NOMO-1 treated with DMSO at 0.1 percent for 48 hours (cell line): ENCODE measurements around the gene KNDC1.

ENCODE experiments used
- DNase-seq: peaks from one replicate; lab custom pipeline; 2025; ENCODE audit not compliant: unreplicated experiment; lab: John Stamatoyannopoulos, UW

The KNDC1 gene

DNA sequence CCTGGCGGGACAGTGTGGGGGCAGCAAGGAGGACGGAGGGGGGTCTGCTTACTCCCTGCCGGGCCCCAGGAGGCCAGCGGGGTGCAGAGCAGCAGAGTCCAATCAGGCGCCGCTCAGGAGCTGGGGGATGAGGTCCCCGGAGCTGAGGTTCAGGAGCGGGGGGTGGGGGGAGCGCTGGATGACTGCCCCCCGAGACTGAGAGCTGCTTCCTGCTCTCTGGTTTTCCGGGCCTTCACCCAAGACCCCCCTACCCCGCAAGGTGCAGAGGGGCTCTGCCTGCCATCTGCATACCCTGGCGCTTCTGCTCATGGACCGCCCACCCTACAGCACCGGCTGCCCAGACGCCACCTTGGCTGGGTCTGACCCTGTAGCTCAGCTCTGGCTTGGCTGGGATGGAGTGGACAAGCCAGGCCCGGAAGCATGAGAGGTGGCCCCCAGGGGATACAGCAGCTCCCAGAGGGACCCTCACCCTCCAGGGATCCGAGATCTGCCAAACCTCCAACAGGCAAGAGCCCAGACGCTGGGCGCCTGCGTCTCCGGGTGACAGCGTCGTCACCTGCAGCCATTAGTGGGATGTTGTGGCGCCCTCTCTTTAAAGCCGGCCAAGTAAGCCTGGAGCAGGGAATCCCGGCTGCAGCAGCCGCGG is 930 bp downstream of the KNDC1 start:
- DNase-seq = no peak

DNA sequence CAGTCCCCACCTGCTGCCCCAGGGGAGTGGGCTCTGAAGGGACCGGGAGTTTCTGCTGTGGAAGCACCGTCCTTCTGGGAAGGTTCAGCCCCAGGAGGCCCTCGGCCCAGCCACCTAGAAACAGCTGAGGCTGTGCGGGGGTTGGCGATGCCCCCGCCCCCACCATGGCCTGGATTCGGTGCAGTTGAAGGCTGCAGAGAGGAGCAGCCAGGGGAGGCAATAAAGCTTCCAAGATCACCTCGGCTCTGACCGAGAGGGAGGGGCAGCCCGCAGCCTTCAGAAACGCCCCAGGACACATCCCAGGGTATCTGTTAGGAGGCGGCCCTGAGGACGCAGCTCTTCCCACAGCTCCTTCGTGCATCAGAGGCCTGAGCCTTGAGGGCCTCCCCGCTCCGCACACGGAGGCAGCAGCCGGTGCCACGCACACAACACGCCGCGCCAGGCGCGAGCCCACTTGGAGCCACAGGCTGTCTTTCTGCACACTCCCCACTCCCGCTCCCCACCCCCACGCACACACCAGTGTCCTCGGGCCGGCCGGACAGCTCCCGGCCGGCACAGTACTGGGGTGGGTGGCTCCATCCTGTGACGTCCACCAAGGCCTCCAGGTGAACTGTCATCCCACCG is 1.6 kb downstream of the KNDC1 start:
- DNase-seq = no peak

DNA sequence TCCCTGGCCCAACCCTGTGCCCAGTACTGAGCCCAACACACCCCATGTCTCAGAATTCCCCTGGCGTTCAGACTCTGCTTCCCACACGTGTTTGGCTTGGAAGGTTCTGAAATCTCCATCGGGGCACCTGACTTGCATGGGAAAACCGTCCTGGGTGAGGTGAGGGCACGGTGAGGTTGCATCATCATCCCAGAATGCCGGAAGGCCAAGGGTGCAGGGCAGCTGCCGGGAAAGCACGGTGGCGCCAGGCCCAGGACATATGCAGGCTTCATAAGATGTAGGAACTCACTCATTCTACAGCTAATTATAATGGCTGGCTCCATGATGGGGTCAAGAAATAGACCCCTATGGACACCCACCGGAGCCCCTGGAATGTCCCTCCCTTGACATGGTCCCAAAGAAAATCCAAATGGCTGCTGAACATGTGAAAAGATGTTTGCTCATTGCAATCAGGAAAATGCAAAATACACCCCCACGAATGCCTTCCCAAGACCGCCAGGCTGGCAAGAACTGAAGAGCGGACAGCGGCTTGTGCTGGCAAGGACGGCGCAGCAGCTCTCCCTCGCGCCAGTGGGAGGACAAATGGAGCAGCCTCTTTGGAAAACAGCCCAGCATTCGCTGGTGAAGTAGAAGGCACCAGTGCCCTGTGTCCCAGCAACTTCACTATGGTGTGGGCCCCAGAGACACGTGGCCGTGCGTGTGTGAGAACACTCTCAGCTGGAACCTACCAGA is 2.3 kb downstream of the KNDC1 start:
- DNase-seq = no peak

DNA sequence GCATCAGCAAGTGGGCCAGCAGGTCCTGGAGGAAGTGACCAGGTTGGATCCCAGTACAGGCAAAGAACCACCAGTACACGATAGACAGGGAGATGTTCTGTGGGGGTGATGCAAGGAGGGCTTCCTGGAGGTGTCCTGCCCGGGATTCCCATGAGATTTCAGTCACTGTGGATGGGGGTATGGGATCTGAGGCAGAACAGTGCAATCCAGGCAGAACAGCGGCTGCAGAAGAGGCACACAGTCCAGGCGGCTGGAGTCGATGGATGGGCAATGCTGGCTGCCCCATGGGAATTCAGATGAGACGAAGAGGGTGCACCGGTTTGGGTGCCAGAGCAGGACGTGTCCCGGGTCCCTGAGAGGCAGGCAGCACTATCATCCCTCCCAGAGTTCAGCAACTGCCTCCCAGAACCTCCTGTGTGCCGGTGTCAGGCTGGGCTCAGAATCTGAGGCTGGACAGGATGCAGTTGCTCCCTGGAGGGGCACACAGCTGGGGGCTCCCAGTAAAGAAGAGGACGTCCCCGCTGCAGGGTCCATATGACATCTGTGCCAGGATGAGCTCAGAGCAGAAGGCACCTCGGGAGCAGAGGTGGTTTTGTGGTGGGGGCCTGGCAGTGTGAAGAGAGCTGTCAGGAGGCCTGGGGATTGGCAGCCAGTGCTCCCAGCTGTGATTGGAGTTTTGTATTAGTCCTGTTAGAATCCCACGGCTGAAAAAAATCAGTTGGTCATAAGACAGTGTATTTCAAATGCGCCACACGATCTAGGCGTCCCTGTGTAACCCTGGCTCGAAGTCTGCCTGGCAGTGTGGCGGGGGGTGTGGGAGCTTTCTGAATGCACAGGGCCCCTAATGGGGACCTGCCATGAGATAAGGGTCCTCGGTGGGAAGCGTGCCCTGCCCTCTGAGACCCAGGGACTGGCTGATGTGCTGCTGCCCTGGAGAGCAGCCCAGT is 3.2 kb downstream of the KNDC1 start:
- no peak for DNase-seq

DNA sequence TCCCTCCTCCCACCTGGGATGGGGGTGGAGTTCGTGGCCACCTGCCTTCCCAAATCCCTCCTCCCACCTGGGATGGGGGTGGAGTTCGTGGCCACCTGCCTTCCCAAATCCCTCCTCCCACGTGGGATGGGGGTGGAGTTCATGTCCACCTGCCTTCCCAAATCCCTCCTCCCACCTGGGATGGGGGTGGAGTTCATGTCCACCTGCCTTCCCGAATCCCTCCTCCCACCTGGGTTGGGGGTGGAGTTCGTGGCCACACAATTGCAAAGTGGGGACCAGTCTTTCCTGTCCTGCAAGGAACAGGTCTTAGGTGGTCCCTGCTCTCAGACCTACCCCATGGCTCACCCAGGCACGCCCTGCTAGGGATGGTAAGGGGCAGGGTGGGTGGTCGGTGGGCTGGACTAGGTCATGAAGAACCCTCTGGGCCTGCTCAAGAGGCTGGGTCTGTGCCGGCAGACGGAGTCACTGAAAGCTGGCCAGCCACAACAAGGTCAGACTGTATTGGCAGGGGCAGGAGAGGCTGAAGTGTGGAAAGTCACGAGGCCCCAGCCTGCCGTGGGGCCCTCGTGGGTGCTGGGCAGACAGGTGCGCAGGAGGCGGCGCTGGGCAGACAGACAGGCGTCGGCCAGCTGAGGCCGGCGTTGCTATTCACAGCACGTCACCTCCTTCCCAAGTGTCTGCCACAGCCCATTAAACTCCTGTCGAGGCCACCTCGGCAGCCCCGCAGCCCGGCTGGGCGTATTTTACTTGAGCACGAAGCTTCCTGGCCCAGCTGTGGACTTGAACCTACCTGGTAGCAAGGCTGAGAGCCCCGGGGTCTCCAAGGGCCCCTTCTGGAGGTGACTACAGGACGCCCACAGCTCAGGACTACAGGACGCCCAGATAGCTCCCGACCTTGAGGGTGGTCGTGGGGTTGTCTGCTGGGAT is 4.1 kb downstream of the KNDC1 start:
- DNase-seq = no peak

DNA sequence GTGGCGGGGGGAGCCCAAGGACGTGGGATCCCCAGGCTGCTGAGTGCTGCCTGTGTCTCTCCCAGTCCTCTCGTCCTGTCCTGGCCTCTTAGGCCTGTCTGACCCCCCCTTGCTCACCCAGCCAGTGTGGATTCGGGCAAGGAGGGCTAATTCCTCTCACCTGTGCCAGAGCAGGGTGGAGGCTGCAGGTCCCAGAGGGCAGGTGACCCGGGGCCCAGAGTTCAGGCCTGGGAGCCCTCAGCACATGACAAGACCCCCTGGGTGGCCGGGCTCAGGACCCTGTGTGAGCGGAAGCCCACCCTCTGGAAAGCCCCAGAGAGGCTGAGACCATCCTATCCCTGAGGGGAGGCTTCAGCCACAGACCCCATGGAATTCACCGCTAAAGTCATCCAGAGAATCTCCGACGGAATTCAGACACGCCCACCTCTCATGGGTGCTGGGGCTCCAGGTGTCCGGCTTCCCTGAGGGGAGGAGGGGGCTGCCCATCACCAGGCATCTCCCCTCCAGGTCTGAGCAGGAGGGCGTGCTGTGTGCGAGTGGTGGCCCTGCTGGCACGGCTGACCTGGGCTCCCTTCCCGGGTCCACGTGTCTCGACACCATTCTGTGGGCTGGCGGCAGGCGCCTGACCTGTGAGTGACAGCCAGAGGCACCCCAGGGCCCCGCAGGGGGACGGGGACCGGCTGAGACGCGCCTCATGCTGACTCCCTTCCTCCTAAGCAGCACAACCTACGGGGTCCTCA is 5.0 kb downstream of the KNDC1 start:
- no peak for DNase-seq

DNA sequence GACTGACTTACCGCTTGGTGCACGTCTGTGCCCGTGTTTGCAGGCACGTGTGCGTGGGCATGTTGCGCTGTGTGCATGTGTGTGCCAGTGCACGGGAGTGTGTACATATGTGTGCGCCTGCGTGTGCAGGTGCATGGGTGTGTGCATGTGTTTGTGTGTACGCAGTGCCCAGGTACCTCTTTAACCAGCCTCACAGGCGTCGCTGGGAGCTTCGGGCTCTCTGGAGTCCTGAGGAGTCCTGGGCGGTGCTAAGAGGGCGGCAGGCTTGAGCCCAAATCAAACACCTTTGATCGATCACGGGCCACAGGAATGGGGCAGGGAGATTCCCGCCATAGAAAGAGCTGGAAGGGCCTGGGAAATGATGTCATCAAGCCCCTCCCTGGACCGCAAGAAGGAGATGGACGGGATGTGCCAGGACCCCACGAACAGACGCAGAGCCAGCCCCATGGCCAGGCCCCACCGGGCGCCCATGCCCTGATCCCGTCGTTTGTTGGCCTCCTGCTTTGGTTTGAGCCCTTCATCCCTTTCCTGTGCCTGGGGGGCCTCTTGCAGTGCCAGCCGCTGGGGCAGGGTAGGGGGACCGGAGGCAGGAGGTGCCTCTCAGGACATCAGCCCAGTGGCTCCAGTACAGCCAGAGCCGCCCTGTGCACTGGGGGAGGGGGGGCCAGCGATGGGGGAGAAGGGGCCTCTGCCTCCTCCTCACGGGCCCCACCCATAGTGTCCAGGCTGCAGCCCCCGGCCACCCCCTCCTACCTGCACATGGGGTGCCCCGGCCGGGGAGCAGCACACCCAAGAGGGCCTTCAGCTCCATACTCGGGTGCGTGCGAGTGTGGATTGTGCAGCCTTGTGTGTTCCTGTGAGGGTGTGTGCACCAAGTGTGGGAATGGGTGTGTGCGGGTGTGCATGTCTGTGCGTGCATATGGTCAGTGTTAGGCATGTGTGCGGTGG is 5.8 kb downstream of the KNDC1 start:
- DNase-seq = no peak

DNA sequence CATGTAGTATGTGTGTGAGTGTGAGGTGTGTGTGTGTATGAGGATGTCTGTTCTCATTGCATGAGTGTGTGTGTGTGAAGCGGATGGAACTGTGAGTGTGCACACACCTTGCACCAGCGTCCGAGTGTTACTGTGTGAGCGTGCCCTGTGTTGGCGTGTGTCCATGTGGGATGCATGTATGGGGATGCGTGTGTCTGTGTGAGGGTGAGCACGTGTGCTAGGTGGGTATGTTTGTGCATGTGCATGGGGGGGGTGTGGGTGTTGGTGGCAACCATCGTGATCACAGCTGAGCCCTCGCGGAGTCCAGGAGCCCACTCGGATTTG is 6.4 kb downstream of the KNDC1 start:
- DNase-seq = no peak

DNA sequence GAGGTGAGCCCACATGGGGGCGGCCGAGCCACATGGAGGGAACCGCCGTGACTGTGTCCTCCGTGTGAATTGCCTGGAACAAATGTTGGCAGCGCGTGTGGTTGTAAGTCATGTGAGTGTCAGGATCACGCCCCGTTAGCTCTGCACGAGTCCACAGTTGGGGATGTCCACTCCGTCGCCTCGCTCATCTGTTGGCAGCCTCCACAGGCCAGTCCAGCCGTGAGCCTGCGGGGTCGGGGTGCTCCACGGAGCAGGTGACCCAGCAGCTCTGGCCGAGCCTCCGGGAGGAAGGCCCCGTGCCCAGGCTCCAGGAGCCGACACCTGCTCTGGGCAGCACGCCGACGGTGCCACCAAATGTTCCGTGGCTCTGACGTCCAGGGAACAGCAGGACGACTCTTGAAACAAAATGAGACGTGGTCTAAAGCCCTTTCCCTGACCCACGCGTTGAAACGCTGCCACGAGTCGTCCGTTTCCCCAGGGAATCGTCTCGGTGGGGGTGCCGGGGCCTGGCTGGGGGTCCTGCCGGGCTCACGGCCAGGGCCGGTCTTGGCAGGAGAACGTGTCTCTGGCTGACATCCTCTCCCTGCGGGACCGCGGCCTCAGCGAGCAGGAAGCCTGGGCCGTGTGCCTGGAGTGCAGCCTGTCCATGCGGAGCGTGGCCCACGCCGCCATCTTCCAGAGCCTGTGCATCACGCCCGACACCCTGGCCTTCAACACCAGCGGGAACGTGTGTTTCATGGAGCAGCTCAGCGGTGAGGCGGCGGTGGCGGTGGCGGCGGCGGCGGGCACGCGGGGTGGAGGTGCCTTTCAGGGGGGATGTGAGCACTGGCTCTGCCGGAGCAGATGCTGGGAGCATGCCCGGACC is 7.0 kb downstream of the KNDC1 start:
- no peak for DNase-seq

DNA sequence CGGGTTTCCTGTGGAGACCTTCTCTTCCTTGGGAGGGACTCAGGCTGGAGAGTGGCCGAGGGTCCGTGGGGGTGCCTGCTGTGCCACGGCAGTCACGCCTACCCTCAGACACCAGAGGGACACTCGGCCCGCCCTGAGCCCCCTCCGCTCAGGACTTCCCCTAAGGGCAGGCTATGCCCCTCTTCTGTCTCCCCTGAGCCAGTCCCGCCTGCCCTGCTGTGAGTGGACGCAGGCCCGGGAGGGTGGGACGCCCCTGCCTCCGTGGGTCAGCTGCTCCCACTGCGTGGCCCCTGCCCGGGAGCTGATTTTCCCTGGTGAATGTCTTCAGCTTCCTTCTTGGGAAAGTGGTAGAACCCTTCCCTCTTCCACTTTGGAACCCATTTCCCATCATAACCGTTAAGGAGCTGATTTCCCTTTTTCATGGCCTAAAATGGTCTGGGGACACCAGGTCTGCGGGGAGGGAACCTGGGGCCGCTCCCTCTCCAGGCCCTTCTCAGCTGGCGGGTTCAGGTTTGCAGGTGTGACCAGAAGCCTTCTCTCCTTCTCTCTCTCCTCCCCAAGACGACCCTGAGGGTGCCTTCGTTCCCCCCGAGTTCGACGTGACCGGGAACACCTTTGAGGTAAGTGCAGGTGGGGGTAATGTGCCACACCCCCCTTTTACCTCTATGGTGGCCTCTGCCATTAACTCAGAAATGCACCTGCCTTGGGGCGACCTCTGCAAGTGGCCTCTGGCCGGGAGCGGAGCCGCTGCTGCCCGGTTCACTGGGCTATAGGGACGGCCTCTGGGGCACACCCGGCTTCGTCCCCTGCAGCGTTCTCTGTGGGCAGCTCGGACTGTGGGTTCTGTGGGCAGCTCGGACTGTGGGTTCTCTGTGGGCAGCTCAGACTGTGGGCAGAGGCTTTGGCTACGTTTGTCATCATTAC is 7.9 kb downstream of the KNDC1 start:
- no peak for DNase-seq

DNA sequence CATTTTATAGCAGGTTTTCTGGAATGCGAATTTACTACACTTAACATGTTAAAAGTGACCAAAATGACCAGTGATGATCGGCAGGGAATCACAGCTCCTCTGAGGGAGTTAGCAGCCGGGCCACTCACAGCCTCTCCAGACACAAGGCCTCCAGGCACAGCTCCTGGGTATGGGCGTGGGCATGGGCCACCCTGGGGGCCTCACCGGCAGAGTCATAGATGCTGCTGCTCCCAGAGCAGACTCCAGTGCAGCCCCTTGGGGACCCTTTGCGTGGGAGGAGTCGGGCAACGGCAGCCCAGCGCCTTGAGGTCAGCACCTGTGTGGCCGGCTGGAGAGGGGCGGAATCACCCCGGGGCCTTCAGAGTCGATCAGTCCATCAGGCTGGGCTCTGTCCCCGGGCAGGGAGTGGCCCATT is 8.6 kb downstream of the KNDC1 start:
- no peak for DNase-seq

DNA sequence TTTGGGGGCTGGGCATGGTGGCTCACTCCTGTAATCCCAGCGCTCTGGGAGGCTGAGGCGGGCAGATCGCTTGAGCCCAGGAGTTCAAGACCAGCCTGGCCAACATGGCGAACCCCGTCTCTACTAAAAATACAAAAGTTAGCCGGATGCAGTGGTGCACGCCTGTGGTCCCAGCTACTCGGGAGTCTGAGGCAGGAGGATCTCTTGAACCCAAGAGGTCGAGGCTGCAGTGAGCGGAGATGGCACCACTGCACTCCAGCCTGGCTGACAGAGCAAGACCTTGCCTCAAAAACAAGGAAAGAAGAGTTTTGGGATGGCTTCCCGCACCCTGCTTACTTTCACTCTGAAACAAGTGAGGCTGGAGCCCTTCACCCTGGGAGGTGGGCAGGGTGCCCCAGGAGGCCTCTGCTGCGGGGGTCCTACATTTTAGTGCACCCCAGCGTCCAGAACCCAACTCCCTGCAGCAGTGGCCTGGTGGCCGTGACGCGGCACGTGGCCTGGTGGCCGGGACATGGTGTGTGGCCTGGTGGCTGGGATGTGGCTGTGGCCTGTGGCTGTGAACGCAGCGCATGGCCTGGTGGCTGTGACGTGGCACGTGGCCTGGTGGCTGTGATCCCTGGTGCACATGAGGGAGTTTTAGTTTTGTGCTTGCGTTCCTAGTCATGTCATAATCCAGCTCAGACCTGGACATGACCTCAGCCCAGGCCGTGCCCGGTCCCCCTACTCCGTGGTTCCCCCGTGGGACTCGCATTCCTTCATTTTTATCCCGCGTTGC is 9.3 kb downstream of the KNDC1 start:
- DNase-seq = no peak

DNA sequence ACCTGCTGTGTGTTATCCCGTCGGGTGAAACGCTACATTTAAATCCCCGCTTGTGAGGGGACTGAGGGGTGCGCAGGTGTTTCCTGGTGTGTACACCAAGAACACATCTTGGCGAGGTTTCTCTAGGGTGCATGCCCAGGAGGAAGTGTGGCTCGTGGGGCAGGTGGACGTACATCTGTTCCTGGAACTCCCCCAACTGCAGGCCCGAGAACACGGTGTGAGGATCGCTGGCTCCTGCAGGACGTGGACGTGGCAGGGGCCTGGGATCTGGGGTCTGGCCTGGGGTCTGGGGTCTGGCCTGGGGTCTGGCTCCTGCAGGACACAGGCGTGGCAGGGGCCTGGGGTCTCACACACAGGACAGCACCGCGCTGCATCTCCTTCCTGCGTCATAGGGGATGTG is 10.1 kb downstream of the KNDC1 start:
- DNase-seq = no peak

DNA sequence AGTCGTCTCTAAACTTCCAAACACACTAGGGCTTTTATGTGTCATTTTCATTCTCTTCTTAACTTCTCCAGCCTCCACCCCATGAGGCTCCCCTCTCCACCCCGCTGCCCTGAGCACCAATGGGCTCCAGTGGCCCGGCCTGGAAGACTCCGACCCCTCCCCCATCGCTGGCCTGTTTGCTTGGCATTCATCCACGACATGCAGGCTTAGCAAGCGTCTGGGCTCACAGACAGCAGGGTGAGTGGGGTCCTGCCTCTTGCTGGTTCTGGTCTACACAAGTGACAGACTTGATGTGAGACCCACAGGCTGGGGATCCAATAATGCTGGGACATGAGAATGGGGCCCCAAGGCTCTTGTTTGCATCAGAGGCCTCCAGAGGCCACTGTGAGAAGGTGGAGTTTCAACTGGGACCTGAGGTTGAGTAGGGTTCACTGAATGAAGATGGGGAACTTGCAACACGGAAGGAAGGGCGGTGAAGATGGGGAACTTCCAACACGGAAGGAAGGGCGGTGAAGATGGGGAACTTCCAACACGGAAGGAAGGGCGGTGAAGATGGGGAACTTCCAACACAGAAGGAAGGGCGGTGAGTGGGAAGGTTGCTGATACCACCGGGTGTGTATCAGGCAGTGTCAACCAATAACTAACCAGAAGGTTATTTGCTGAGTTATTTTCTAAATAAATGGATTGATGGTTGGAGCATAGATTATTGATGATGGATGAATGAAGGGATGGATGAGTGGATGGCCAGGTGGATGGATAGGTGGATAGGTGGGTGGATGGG is 14.0 kb downstream of the KNDC1 start:
- DNase-seq = no peak

DNA sequence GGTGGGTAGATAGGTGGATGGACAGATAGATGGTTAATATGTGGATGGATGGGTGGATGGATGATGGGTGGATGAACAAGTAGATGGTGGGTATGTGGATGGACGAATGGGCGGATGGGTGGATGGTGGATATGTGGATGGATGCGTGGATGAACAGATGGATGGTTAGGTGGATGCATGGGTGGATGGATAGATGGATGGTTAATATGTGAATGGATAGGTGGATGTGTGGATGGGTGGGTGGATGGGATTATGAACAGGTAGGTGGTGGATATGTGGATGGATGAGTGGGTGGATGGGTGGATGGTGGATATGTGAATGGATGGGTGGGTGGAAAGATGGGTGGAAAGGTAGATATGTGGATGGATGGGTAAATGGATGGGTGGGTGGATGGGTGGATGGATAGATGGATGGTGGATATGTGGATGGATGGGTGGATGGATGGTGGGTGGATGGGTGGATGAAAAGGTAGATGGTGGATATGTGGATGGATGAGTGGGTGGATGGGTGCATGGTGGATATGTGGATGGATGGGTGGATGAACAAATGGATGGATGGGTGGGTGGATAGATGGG is 14.8 kb downstream of the KNDC1 start:
- DNase-seq = no peak
